Activated T-cell treated with anti-CD3 and anti-CD28 coated beads for 24 hours (primary cell): ENCODE results near the gene HSPBAP1.

Experiments used
- DNase-seq: peaks from one replicate; pipeline ENCODE4 v3.0.0-alpha.2; 2020; ENCODE audit warnings: low read depth

Gene HSPBAP1

GRCh38 chr3:122793568-122794416 is at the start of gene HSPBAP1:
Gene HSPBAP1, minus strand, starts transcription at chr3:122793831. Its CDS starts 151 bp downstream, at chr3:122793680.
- DNase-seq: peak; percentile 87

GRCh38 chr3:122835590-122835989 is 42.0 kb upstream of the HSPBAP1 start:
- DNase-seq: no peak

GRCh38 chr3:122828281-122828680 is 34.6 kb upstream of the HSPBAP1 start:
- DNase-seq: no peak

- no peak for DNase-seq
These were observed 32.6 kb upstream of the HSPBAP1 start for GRCh38 chr3:122826278-122826677.

- DNase-seq: no peak
These were observed 31.8 kb upstream of the HSPBAP1 start for GRCh38 chr3:122825460-122825859.

GRCh38 chr3:122824465-122825381 is 31.1 kb upstream of the HSPBAP1 start:
- DNase-seq: no peak

GRCh38 chr3:122816587-122816986 is 23.0 kb upstream of the HSPBAP1 start:
- no peak for DNase-seq

- DNase-seq: no peak
These were observed 17.1 kb upstream of the HSPBAP1 start for GRCh38 chr3:122810734-122811133.

- DNase-seq: no peak
These were observed 10.3 kb upstream of the HSPBAP1 start for GRCh38 chr3:122803977-122804376.

GRCh38 chr3:122802323-122802722 is 8.7 kb upstream of the HSPBAP1 start:
- DNase-seq: no peak

- no peak for DNase-seq
These were observed 7.1 kb upstream of the HSPBAP1 start for GRCh38 chr3:122800706-122801237.

GRCh38 chr3:122800031-122800430 is 6.4 kb upstream of the HSPBAP1 start:
- DNase-seq: no peak

- DNase-seq: no peak
These were observed 5.7 kb upstream of the HSPBAP1 start for GRCh38 chr3:122799322-122799721.

GRCh38 chr3:122797291-122797690 is 3.7 kb upstream of the HSPBAP1 start:
- DNase-seq: no peak

- DNase-seq: no peak
These were observed 2.1 kb upstream of the HSPBAP1 start for GRCh38 chr3:122795674-122796195.

GRCh38 chr3:122794779-122795673 is 1.4 kb upstream of the HSPBAP1 start, which contains the start of gene SLC49A4:
Gene SLC49A4, plus strand, starts transcription at chr3:122795069. Its CDS starts 124 bp downstream, at chr3:122795193.
- peak; percentile 53 for DNase-seq

- no peak for DNase-seq
These were observed 800 bp upstream of the HSPBAP1 start for GRCh38 chr3:122794483-122794778.

GRCh38 chr3:122789585-122790273 is 3.9 kb downstream of the HSPBAP1 start:
- DNase-seq: no peak

- DNase-seq: no peak
These were observed 5.8 kb downstream of the HSPBAP1 start for GRCh38 chr3:122787872-122788271.

GRCh38 chr3:122786066-122786465 is 7.6 kb downstream of the HSPBAP1 start:
- DNase-seq: no peak

GRCh38 chr3:122785231-122785630 is 8.4 kb downstream of the HSPBAP1 start:
- DNase-seq: no peak
